ENCODE data around the gene PDE6G. TPM values are rescaled to one million over a fixed set of nuclear protein-coding genes. Genes with fewer than 3 reads are reported as not detected.

The PDE6G gene
- total and polyA plus RNA-seq, 2 of the 8 experiments (the other 6 are each of a cell fraction or from before 2014, with no cell fraction given): 5.8 to 12.9 TPM

GRCh38 chr17:81612172-81612970 lies 44.0 kb downstream of the PDE6G start:
- 81% methylated on average over 16 of the region's 16 CpGs; no CpG with 5 or more reads in 1 of the 2 experiments for WGBS, 2 experiments (ENCODE audit: extremely low coverage in 1 of 2, insufficient coverage in 1 of 2, insufficient read length in 1 of 2, insufficient replicate concordance in 2 of 2, low coverage in 1 of 2, low lambda C conversion rate in 2 of 2, missing lambda C conversion rate in 1 of 2)
- Histone ChIP-seq H2BK120ac (replicated peaks; ENCODE audit: low read depth, low read length) (no peak overlapping the region), H3K9ac (replicated peaks in 1 of 4; ENCODE audit: extremely low read depth in 1 of 4, low read depth in 3 of 4, low read length in 3 of 4) (no peak overlapping the region), H4K91ac (replicated peaks; ENCODE audit: insufficient read length, low read length) (no peak overlapping the region), H3K36me3 (ENCODE audit: control insufficient read depth in 2 of 4, insufficient read depth in 4 of 4, low read length in 3 of 4) (peaks cover 12 to 49% (median 31%) of the 10 kb centered on the region in 4 experiments; a peak in 7 of 8 replicates), H3K56ac (replicated peaks; ENCODE audit: insufficient read length, low read depth, low read length) (no peak overlapping the region), H4K20me1 (replicated peaks in 1 of 2; ENCODE audit: control insufficient read depth in 1 of 2, insufficient read depth in 2 of 2, low read length in 2 of 2) (peaks cover 4 to 21% of the 10 kb centered on the region in 2 experiments), H3K79me1 (ENCODE audit: low read depth, low read length) (peaks cover 15% of the 10 kb centered on the region), H3K4me2 (ENCODE audit: insufficient read depth in 1 of 2, low read depth in 2 of 2, low read length in 2 of 2) (no peak overlapping the region), H2AFZ (ENCODE audit: low read length) (no peak overlapping the region), H3K27ac (ENCODE audit: low read depth, low read length) (no peak overlapping the region), H2BK12ac (ENCODE audit: low read depth, low read length) (no peak overlapping the region), H3K4me1 (replicated peaks in 1 of 4; ENCODE audit: control insufficient read depth in 3 of 4, insufficient read depth in 4 of 4, low read length in 3 of 4) (no peaks in the 10 kb centered on the region), H4K8ac (ENCODE audit: extremely low read depth, insufficient read depth, low read length) (no peak overlapping the region), H3K27me3 (replicated peaks in 1 of 4; ENCODE audit: control insufficient read depth in 3 of 4, extremely low read depth in 1 of 4, insufficient read depth in 3 of 4, low read length in 3 of 4) (no peaks in the 10 kb centered on the region), H3K23ac (ENCODE audit: insufficient read length) (no peak overlapping the region), H3K23me2 (ENCODE audit: low read depth, low read length) (no peaks in the 10 kb centered on the region), H3K79me2 (ENCODE audit: control insufficient read depth in 1 of 2, insufficient read depth in 2 of 2, low read length in 2 of 2) (peaks cover 4 to 34% of the 10 kb centered on the region in 2 experiments; a peak in 3 of 4 replicates), H2AK5ac (ENCODE audit: low read depth, low read length) (no peak overlapping the region), H2BK20ac (ENCODE audit: low read length) (no peak overlapping the region), H3K4ac (replicated peaks; ENCODE audit: insufficient read length, low read depth, low read length) (no peak overlapping the region), H2BK5ac (ENCODE audit: low read depth, low read length) (no peak overlapping the region), H3K14ac (ENCODE audit: insufficient read length) (no peak overlapping the region), H3K4me3 (ENCODE audit: extremely low read depth in 1 of 4, insufficient read depth in 2 of 4, low read depth in 3 of 4, low read length in 4 of 4) (no peak overlapping the region), H4K5ac (ENCODE audit: insufficient read length, low read depth, low read length) (no peak overlapping the region), H3K9me3 (ENCODE audit: insufficient read depth in 2 of 2, low read depth in 1 of 2, low read length in 1 of 2) (no peaks in the 10 kb centered on the region; a peak in 1 of 4 replicates), H3K18ac (ENCODE audit: extremely low read depth, low read length) (no peak overlapping the region), H2BK15ac (ENCODE audit: low read length) (no peak overlapping the region)
- ChIA-PET CTCF (ENCODE audit: partially characterized antibody) (interaction anchor here (3.2 kb wide), 1 partner anchor 11 kb away, joined by 22 read pairs; no protein-coding TSS in a partner anchor), POLR2A (ENCODE audit: partially characterized antibody) (no interaction called here)
- FAIRE-seq (no peak), DNase-seq (ENCODE audit: low read depth in 1 of 2, low spot score in 2 of 2) (no peak)
- TF ChIP-seq CBX5 (IDR thresholded peaks at IDR 0.05; ENCODE audit: low read depth, low read length) (no peak), POU5F1 (IDR thresholded peaks at IDR 0.05; ENCODE audit: low read depth, low read length) (no peak), HDAC6 (IDR thresholded peaks at IDR 0.05; ENCODE audit: low read depth, low read length) (no peak), KDM5A (IDR thresholded peaks at IDR 0.05; ENCODE audit: low read length) (no peak), GABPA (IDR thresholded peaks at IDR 0.05; ENCODE audit: borderline replicate concordance, insufficient read depth, low read length) (no peak), SIN3A (conservative IDR thresholded peaks at IDR 0.05 in 1 of 2, IDR thresholded peaks at IDR 0.05 in 1 of 2; ENCODE audit: low read depth in 1 of 2, low read length in 2 of 2) (no peak), TCF12 (IDR thresholded peaks at IDR 0.05; ENCODE audit: low read depth, low read length) (no peak), ATF2 (IDR thresholded peaks at IDR 0.05; ENCODE audit: low read length) (no peak), CTBP2 (IDR thresholded peaks at IDR 0.05; ENCODE audit: borderline replicate concordance, insufficient read depth, insufficient read length, low read length) (no peak), EGR1 (IDR thresholded peaks at IDR 0.05; ENCODE audit: borderline replicate concordance, low read depth, low read length) (no peak)

Data from H1 (cell line).